ENCODE results near the gene TSGA10IP. TPM values are rescaled to one million over a fixed set of nuclear protein-coding genes. Genes with fewer than 3 reads are reported as not detected.

TSGA10IP gene
- total RNA-seq, 1 donor from 2014 or later, result not detected

GRCh38 chr11:65898656-65899355 lies 46.5 kb upstream of the TSGA10IP start:
- Mint-ChIP-seq H3K4me3 (ENCODE audit: unreplicated experiment) (peak overlapping the region; percentile 88), H3K36me3 (ENCODE audit: low read depth, unreplicated experiment) (no peaks in the 10 kb centered on the region), H3K27ac (ENCODE audit: unreplicated experiment) (peak overlapping the region; percentile 64), H3K9me3 (ENCODE audit: unreplicated experiment) (no peaks in the 10 kb centered on the region), H3K27me3 (ENCODE audit: unreplicated experiment) (peaks cover 23% of the 10 kb centered on the region), H3K4me1 (ENCODE audit: unreplicated experiment) (peaks cover 9% of the 10 kb centered on the region)
- TF ChIP-seq CTCF (IDR thresholded peaks at IDR 0.05; ENCODE audit: unreplicated experiment), result no peak
- no peak for DNase-seq (ENCODE audit: low spot score)

GRCh38 chr11:65899356-65900124 lies 45.7 kb upstream of the TSGA10IP start:
- Mint-ChIP-seq H3K4me1 (ENCODE audit: unreplicated experiment) (peaks cover 3% of the 10 kb centered on the region), H3K27me3 (ENCODE audit: unreplicated experiment) (peaks cover 20% of the 10 kb centered on the region), H3K4me3 (ENCODE audit: unreplicated experiment) (peak overlapping the region; percentile 42), H3K27ac (ENCODE audit: unreplicated experiment) (no peak overlapping the region), H3K9me3 (ENCODE audit: unreplicated experiment) (no peaks in the 10 kb centered on the region), H3K36me3 (ENCODE audit: low read depth, unreplicated experiment) (no peaks in the 10 kb centered on the region)
- no peak for TF ChIP-seq CTCF (IDR thresholded peaks at IDR 0.05; ENCODE audit: unreplicated experiment)
- DNase-seq (ENCODE audit: low spot score), result peak; percentile 49

GRCh38 chr11:65900125-65900898 lies 45.0 kb upstream of the TSGA10IP start, which contains the start of gene FOSL1:
FOSL1 (minus strand) TSS chr11:65900388; CDS start chr11:65900339, 49 bp downstream.
- peak within 1 kb of the TSS; percentile 42 for H3K4me3 Mint-ChIP-seq (ENCODE audit: unreplicated experiment)
- H3K27me3 Mint-ChIP-seq (ENCODE audit: unreplicated experiment), result peaks cover 18% of the 10 kb centered on the region
- no peaks in the 10 kb centered on the region for H3K36me3 Mint-ChIP-seq (ENCODE audit: low read depth, unreplicated experiment)
- peak; percentile 46 for DNase-seq (ENCODE audit: low spot score)
- peaks cover 3% of the 10 kb centered on the region for H3K4me1 Mint-ChIP-seq (ENCODE audit: unreplicated experiment)
- H3K27ac Mint-ChIP-seq (ENCODE audit: unreplicated experiment), result no peak within 1 kb of the TSS
- no peak for TF ChIP-seq CTCF (IDR thresholded peaks at IDR 0.05; ENCODE audit: unreplicated experiment)
- H3K9me3 Mint-ChIP-seq (ENCODE audit: unreplicated experiment), result no peaks in the 10 kb centered on the region

GRCh38 chr11:65900899-65901180 lies 44.4 kb upstream of the TSGA10IP start:
- Mint-ChIP-seq H3K4me1 (ENCODE audit: unreplicated experiment) (peaks cover 3% of the 10 kb centered on the region), H3K27me3 (ENCODE audit: unreplicated experiment) (peaks cover 17% of the 10 kb centered on the region), H3K4me3 (ENCODE audit: unreplicated experiment) (no peak overlapping the region), H3K9me3 (ENCODE audit: unreplicated experiment) (no peaks in the 10 kb centered on the region), H3K27ac (ENCODE audit: unreplicated experiment) (no peak overlapping the region), H3K36me3 (ENCODE audit: low read depth, unreplicated experiment) (no peaks in the 10 kb centered on the region)
- TF ChIP-seq CTCF (IDR thresholded peaks at IDR 0.05; ENCODE audit: unreplicated experiment), result no peak
- no peak for DNase-seq (ENCODE audit: low spot score)

Data from endothelial cell (in vitro differentiated cells).